HG03175 (cell line): ENCODE results near the gene MYO16.

Experiments used
- ATAC-seq: cut with Tn5 transposase; IDR thresholded peaks from one replicate; pipeline ENCODE4 v1.9.1; 2021; ENCODE audit warnings: mild to moderate bottlenecking, moderate library complexity; ENCODE audit not compliant: unreplicated experiment

MYO16 gene

DNA sequence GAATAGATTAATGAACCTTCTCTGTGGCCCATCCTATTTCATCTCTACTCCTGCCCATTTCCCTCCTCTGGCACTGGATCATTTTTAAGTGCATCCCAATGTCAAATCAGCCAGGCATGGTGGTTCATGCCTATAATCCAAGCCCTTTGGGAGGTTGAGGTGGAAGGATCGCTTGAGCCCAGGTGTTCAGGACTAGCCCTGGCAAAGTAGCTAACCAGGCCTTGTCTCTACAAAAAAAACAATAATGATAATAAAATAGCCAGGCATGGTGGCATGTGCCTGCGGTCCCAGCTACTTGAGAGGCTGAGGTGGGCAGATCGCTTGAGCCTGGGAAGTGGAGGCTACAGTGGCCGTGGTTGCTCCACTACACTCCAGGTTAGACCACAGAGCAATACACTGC is 517.0 kb downstream of the MYO16 start:
- ATAC-seq = no peak

DNA sequence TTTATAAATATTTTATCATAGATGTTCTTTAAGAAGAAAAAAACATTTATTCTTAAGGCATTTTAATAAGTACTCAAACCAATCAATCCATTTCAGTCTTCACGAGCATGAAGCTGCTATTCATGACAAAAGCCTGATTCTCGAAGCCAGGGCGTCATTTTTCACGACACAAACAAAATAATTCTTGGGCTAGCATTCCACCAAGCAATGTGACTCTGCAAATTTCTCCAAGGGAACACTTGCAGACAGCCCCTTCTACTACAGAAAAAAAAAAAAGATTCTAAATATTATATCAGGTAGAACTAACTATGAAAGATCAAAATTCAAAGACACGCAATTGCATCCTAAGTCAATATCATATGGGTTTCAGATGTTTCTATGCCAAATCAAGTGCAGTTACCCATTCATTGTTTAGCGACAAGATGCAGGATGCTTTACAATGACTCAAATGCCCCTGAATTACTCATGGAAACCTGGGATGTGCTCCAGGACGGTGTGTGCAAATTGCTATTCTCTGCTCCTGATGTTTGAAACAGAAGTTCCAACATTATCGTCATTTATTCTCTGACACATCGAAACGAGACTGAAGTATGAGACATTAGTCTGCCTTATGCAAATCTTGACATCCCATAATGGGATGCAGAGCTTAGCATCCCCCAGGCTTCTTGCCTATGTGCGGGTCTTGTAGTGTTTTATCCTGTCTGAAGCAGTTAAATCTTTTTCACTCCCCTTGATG is 517.7 kb downstream of the MYO16 start:
- ATAC-seq = no peak

DNA sequence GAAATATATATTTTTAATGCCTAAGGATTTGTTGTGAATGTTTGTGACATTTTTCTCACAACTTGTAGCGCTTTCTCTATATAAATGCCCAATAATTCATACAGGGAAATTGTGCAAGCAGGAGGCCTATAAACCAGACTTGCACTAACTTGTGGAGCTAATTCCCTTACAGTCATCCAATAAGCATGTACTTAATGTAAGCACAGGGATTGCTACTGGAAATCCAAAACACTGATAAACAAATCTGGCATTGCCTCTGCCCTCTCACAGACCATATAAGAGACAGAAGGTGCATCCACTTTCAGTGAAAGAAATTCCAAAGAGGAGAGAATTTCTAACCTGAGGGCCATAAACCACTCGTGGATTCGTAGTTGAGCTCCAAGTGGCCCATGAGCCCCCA is 518.8 kb downstream of the MYO16 start:
- ATAC-seq = no peak

DNA sequence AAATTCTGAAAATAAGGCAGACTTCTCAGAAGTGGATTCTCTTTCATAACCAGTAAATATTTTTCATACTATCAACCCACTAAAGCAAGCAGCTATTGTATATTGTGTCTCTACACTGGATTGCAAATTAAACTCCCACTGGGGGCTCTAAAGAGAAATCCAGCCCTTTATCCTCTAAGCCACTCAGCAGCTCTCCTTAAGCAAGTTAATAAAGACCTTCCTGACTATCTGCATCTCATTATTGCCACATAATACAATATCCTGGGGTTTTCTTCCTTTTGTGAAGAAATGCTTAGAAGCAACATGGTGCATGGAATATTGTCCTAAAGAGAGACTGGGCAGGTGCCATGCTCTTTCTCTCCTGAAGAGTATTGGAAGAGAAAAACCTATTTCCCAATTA is 521.3 kb downstream of the MYO16 start:
- ATAC-seq = no peak

DNA sequence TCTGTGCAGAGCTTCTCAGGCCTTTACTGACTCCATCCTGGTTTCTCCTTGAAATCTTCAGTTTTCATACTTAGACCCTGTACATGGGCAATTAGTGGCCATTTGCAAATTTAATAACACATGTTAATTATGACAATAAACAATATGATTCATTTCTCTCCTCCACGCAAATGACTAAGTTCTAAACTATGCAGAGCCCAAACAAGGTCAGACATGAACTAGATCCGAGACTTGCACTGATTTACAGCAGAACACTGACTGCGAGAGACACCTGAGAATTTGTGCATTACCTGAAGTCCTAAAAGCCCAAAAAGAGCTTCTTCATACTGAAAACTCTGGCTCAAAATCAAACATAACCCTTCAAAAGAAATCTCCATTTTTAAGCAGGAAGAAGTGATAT is 521.8 kb downstream of the MYO16 start:
- no peak for ATAC-seq

DNA sequence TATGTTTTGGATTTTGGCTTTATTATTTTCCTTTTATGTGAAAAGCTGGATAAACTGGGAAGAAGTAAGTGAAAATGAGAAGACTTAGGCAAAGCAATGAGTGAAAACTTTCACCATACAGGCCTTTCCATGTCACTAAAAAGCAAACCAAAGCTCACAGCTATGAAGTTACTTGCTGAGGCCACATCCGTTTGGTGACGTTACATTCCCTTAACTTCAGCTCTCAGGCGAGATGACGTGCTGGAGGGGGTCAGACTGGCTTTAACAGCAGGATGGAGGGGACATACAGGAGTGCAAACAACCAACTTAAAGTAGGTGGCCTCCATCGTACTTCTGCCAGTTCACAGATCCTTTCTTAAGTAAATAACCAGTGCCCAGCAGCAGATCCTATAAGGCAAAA is 522.3 kb downstream of the MYO16 start:
- ATAC-seq = no peak

DNA sequence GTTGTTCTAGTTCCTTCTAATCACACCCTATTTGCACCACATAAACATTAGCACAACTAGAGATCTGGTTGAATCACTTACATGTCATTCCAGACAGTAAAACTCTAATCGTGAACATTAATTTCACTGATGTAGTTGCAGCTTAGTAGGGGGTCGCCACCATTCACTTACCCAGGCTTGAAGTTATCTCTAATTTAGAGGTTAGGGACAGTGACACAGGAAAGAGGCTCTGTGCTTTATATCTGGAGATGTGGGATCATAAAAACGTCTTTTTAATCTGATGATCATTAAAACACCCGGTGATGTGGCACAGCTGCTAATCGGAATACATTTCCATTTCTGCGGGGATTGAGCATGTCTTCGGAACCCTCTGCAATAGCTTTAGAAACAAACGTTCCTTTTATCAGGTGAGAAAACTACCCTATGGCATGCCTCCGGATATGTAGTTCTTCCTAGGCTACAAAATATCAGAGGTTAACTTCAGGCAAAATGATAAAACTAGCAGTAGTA is 523.0 kb downstream of the MYO16 start:
- no peak for ATAC-seq

DNA sequence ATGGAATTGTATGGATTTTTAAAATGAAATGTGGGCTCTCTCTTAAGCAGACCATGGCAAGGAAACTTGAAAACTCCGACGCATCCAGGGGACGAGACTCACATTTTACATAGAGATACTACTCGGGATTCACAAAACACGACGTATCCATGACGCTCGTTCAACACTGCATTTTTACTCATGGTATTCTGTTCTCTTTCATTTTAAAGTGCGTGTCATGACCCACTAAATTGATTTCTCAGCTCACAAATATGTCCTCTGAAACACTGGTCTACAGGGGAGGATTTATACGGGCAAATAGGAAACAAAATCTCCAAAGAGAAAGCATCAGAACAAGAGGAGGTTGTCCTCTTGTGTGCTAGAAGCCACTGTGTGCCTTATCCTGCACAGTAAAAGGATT is 523.5 kb downstream of the MYO16 start:
- ATAC-seq = no peak

DNA sequence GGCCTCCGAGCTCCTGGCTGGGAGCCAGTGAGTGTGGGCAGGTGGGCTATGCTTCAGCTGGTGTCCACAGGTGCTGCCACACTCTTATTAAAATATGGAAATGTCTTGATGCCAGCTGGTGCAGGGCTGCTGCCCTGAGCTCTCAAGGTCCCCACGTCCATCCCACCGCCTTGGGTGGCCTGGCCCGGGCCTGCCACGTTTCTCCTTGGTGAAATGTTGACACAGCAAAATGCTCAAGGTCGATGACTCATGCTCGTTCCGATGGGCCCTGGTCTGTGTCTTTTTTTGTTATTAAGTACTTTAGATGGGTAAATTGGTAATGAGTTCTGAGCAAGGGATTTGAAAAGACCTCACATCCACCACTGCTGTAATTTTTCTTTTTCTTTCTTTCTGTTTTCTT is 524.7 kb downstream of the MYO16 start:
- ATAC-seq = no peak

DNA sequence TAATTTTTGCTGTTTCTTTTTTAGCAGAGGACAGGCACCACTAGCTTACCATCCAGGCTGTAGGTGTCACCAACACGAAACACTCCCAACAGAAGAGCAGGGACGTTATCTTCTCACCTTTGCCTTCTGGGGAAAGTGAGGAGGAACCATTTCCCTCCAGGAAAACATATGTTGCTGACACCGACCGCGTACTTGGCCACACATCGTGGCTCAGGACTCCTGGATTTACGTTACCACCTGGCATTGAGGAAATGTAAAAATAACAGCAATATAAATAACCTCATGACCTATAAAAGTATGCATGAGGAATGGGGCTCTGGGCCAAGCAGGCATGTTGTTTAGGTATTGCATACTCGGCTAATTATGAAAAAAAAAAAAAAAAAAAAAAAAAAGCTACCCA is 525.1 kb downstream of the MYO16 start:
- ATAC-seq = no peak

DNA sequence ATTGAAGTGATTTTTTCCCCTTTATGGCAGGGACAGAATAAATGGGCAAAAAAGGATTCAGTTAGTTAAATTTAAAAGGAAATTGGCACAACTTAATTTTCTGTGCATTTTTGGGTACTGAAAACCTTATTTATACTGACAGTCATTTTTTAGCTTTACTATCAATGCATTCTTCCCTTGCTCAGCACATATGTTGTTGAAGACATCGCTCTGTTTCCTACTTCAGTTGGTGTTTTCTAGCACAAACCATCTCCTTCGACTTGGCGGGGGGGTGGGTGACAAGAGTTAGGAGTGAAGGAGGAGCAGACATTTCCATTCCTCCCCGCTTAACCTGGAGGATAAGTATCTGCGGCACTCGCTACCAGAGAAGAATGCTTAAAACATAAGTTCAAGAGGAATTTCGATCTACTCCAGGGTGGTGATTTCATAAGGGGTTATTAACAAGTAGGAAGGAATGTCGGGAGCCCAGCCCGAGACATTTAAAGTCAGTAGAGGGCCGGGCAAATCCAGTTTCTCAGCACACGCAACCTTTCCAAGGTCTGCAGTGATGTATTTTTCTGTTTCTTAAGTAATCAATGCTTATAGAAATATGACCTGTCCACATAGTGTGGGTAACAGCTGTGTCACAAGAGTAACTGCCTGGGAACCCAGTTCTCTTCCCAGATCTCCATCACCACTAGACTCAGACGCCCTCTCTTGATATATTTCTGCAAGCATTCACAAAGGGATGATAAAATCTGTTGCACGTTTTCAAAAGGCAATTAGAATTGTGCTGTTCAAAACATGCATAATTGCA is 525.8 kb downstream of the MYO16 start:
- no peak for ATAC-seq

DNA sequence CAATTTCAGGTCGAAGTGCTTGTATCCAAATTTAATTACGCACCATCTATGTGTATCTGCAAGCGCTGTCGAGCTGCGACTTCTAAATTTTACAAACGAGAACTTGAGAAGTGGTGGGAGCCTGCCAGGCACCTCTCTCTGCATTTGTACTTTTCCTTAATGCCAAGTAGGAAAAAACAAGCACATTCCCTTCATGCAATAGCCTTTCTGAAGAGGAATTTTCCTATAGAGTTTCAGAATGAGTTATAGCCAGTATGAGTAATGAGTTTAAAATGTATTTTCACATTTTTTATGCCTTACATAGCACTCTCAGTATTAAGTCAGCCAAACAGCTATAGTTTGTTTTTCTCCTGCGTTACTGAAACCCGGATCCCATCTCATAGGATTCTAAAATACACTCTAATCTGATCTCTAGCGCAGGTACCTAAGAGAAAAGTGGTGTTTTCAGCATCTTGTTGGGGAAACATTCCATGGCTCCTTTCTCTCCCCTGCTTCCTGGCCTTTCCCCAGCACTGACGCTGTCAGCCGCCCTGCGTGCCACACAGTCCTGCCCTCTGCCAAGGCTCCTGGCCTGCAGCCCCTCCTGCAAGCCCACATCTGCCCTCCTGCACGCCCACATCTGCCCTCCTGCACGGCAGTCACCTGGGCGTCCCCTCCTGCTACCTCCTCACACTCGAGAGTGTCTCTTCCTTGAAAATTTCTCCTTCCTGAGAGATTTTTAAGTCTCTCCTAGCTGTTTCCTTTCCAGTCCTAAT is 526.9 kb downstream of the MYO16 start:
- ATAC-seq = no peak

DNA sequence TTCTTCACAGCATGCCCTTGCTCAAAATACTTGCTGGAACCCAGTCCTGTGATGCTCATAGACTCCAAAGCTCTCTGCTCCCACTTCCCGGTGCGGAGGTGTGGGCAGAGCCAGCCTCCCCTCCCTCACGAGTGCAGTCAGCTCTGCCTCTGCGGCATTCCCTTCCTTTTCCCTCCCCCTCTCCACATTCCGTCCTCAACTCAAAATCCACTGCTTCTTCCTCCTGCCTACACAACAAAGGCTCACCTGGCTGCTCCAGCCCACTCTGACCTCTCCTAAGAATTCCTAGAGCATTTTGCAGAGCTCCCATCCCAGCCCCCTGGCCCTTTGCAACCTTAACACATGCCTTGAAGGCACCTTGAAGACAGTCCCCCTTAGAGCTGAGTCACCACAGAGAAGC is 527.9 kb downstream of the MYO16 start:
- ATAC-seq = no peak

DNA sequence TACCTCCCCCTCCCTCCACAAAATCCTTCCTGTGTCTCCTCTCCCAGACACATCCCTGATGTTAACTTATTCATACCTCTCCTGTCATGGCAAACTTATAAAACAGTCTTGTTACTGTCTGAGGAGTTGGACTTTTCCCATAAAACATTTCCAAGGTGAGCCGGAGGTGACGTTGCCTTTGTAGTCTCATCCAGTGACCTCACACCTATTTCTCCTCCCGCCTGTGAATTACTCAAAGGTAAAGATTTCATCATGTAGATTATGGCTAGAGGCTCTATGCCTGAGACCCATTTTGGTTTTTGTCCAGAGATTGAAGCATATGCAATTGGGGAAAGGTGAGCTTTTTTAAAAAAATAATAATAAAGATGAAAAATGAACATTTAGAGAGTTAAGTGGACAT is 529.0 kb downstream of the MYO16 start:
- no peak for ATAC-seq

DNA sequence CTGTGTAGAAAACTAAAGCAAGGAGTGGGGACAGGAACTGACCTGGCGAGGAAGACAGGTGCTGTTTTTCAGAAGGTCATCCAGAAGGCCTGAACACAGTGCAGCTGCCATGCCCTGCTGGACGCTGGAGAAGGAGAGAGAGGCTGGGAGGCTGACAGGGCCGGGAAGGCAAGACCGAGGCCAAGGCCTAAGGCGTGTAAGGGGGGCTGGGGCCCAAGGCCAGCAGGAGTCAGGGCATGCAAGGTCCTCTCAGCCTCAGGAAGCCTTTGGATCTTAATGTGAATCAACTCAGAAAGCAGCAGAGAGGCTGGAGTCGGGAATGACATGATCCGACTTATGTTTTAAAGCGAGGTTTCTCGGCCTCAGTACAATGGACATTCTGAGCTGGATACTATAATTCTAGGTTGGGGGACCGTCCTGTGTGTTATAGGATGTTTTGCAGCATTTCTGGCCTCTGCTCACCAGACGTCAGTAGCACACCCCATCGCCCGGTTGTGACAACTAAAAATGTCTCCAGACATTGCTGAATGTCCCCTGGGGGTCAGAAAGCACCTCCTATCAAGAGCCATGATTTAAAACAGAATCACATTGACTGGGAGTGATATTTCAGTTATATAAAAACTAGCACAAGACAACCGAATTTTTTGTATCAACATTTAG is 530.4 kb downstream of the MYO16 start:
- ATAC-seq = no peak

DNA sequence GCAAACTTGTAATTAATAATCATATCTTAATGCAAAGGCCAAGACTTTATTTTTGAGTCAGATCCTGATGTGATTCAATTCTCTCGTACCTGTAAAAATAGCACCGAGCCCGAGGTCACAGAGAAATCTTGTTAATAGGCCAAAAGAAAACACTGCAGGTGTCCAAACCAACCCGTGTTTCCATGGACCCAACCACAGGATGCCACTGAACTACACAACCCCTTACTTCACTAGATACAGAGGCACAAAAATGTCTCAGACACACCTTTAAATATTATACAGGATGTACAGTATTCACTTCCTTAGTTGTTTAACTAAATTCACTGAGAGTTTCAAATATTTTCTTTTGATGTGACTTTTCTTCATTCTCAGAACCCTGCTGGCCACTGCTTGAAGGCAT is 530.9 kb downstream of the MYO16 start:
- ATAC-seq = peak; percentile 48

DNA sequence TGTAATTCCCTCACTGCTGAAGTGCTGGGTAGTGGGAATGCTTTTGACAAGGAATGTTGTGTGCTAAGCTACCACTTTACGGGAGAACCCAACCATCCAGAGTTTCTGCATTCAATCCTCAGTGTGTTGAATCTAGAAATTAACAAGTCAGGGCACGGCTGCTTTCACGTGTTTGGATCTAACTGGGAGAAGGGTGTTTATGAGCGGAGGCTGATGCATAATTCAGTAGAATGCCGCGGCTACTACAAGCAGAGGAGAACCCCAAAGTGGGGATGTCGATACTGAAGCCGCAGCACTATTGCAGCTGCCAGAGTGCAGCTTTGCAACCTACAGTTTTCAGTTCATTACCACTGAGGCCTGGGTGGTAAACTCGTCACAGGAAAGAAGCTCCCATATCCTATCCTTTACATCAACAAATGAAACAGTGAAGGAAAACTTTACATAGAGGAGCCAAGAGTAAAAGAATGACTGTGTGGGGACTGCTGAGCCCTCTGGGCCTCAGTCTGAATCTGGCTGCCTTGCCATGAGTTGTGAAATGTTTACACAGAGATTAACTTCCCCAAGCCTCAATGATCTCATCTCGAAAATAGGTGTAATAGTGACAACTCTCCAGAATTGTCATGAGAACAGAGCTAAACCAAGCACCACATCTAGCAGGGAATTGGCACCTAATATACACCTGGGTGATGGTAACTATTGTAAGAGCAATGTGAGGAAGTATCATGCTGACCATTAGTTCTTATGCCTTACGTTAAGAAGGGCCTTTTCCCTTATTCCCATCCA is 531.7 kb downstream of the MYO16 start:
- peak; percentile 7 for ATAC-seq

DNA sequence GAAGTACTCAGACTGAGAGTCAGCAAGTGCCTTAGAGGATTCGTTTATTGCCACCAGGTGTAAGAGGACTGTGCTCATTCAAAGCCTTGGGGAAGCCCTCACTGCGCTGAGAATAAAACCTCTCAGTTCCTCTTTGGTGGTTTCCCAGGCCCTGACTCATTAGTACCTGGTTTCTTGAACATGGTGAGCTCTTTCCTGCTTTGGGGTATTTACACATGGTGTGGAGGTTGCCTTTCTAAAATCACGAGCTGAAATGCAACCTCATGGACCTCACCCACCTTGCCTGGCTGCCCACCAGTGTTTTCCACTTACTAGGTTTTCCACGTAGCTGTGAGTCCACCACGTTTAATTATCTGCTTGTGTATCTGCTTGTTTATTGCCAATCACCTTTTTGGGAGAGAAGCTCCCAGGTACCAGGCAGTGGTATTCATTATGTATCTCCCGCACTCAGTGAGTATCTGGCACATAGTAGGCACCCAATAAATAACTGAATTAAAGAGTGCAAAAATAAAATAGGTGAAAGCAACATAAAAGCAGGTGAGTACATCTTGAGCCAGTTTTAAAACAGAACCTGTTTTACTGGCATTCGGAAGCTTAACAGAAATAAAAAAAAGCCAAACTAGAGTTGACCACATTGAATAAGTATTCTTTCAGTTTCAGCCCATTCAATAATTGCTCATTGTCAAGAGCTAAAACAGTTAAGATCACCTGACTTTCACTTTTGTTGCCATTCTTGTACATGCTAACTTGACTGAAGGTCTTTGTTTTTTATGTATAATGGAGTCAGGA is 533.0 kb downstream of the MYO16 start:
- ATAC-seq = peak; percentile 82

DNA sequence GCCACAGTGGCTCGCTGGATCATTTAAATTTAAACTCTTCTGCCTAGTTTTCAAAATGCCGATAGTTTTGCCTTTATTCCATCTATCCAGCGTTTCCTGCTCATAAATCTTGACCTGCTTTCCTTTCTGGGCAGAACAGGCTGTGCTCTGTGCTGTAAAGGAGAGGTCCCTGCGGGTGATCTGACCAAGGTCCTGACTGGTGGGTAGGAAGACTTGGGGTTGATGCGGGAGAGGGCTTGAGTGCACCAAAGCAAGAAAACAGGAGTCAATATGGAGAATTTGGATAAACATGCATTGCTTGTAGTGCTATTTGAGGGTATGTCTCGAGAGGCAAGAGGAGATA is 533.6 kb downstream of the MYO16 start:
- no peak for ATAC-seq
